GM12865 (cell line): ENCODE measurements around the gene PNPLA2.
A peak's percentile ranks its signal among the peaks of the same experiment; 100 is the strongest.

Experiments used
- DNase-seq: peaks from one replicate; pipeline ENCODE4 v3.0.0; 2010; ENCODE audit warnings: low read depth
- H3K4me3 ChIP-seq: 2 replicates; pipeline ENCODE4 v1.5.1; 2011; ENCODE audit warnings: mild to moderate bottlenecking, low read depth, low read length, control low read depth
- CTCF ChIP-seq: IDR thresholded peaks from 2 replicates; pipeline ENCODE4 v1.5.1; 2011; ENCODE audit warnings: low read length, control low read depth, low read depth, inconsistent platforms; ENCODE audit not compliant: insufficient read depth; ENCODE audit errors: missing control alignments

The PNPLA2 gene

GRCh38 chr11:800473-800872 is 18.2 kb upstream of the PNPLA2 start:
- no peak for TF ChIP-seq CTCF
- DNase-seq = no peak
- H3K4me3 ChIP-seq = no peak overlapping the region

- DNase-seq = no peak
- TF ChIP-seq CTCF = no peak
- no peak overlapping the region for H3K4me3 ChIP-seq
These were observed 17.5 kb upstream of the PNPLA2 start for GRCh38 chr11:801097-801780.

DNA sequence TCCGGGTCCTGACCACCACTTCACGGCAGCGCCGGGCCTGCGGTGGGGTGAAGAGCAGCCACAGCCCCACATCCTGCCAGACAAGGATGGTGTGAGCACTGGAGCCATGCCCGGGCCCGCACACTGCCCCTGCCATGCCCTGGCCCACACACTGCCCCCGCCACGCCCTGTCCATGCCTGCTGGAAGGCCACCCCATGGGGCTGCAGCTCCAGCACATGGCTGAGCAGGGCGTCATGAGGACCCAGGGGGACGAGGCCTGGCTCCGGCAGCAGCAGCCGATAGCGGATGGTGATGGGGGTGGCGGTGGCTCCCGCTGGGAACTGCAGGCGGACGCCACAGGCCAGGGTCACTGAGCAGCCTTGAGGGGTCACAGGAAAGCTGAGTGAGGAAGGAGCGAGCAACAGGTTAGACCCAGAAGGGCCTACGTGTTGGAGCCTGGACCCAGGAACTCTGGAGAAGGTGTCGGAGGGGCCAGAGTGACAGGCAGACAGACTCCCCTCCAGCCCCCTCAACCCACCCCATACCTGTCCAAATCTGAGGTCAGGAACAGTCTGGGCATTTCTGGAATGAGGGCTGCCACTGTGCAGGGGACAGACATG is 16.6 kb upstream of the PNPLA2 start:
- H3K4me3 ChIP-seq = no peak overlapping the region
- no peak for TF ChIP-seq CTCF
- no peak for DNase-seq

GRCh38 chr11:802693-803466 is 15.8 kb upstream of the PNPLA2 start:
- DNase-seq = no peak
- TF ChIP-seq CTCF = no peak
- peak overlapping the region; percentile 69; the same call in 1 of the 2 replicates for H3K4me3 ChIP-seq

DNA sequence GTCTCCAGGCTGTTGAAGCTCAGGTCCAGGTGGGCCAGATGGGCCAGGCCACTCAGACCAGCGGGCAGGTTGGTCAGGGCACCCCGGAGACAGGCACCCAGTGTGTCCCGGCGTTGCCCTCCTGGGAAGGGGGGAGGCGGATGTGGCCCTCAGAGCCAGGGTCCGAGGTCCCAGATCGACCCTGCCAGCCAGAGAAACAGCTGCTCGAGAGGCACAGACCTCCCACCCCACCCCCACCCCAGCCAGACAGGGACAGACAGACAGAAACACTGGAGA is 15.3 kb upstream of the PNPLA2 start:
- peak overlapping the region; percentile 69 for H3K4me3 ChIP-seq
- DNase-seq = no peak
- TF ChIP-seq CTCF = no peak

DNA sequence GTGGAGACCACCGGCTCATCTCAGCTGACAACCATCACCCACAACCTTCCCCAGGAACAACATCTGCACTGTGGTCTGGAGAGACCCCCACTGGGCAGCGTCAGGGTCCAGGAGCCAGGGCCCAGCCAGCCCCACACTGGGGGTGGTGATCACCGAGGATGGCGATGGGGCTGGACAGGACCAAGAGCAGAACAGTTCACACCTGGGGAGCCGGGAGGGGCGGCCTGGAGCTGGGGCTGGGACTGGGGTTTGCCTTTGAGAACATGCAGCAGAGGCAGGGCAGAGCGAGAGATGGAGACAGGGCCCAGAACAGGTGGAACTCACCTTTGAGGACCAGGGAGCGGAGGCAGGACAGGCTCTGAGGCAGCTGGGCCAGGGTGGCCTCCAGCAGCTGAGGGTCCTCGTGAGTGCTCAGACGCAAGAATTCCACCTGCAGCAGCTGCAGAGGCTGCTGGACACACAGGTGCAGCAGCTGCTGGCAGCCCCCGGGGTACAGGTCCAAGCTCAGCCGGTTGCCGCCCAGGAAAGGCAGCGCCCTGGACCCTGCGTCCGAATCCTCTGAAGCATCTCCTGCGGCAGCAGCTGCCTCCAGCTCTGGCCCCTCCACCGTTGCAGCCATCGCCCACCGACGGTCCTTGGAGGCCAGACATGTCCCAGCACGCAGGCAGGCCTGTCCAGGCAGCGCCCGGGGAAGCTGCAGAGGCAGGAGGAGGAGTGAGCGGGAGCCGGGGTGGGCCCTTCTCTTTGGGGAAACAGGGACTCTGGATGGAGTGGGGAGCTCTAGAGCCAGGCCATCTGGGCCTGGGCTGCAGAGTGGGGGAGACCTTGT is 14.7 kb upstream of the PNPLA2 start:
- TF ChIP-seq CTCF = no peak
- DNase-seq = no peak
- H3K4me3 ChIP-seq = peak overlapping the region; percentile 69
